GM18498 (cell line): ENCODE results near the gene CELSR2.
"Not testable (repeated sequence)": the region's sequence is repeated elsewhere in the genome, so short reads cannot be mapped to it uniquely, and the experiment has no call there.

ENCODE experiments used
- ATAC-seq: cut with Tn5 transposase; IDR thresholded peaks from one replicate; pipeline ENCODE4 v1.9.1; 2021; ENCODE audit warnings: mild to moderate bottlenecking, moderate library complexity; ENCODE audit not compliant: unreplicated experiment

CELSR2 gene

DNA sequence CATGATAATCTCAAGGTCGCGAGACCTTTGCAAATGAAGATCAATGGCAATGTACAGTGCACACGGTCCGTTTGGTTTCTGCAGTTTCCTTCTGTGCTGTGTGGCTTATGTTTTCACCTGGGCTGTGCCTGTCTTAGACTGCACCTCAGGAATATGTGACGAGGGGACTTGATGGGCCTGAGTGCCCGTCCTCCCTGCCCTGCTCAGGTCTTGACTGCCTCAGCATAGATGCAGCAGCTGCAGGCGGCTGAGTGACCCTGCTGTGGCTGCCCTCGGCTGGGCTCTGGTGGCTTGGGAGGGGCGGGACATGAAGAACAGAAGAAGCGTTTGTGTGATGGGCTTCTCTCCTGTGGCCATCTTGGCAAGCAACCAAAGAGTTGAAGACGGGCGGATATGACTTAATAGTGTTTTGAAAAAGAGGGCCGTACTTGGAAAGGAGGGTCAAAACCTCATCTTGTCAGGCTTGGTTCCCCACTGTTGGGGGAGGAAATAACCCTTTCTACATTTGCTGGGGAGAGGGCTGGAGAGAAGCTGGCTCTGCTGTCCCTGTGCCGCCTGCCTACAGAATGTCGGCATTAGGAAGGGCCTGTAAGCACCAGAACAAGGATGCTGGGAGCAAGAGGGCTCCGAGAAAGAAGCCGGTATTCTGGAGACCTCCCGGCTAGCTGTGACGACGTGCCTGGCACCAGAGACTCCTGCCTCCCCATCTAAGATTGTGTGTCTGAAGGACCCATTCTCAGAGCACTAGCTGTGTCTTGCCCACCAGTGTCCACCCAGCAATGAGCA, 50.4 kb downstream of the CELSR2 start:
- no peak for ATAC-seq

DNA sequence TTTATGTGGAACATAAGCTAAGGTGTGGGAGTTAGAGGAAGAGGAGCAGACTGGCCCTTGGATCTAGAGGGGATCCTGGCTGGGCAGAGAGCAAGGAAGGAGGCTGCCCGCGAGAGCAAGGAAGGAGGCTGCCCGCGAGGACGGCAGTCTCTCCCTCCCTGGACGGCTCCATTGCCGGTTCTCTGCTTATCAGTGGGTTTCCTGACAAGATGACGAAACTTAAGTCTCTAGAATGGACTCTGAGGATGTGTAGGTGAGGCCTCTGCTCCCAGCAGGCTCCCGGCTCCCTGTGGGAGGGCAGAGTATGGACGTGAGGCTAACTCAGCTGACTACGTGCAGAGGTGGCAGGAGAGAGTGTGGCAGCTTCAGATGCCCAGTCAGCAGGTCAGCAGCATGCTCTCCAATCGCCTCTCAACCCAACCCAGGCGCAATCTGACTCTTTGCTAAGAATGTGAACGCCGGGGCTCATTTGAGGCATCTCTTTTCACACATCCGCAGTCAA, 51.4 kb downstream of the CELSR2 start:
- ATAC-seq = no peak

DNA sequence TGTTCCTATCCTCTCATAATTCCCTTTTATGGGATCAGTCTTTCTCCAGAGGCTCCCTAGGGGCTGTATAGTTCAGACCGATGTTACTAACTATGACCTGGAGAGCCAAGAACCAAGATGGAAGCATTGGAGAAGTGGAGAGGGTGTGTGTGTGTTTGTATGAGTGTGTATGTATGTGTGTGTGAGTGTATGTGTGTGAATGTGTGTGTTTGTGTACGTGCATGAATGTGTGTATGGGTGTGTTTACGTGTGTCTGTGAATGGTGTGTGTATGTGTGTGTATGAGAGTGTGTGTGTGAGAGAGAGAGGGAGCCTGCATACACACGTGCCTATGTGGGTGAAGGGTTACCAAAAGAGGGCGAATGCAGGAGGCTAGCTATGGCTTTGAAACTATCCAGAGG, 52.5 kb downstream of the CELSR2 start:
- no peak for ATAC-seq

DNA sequence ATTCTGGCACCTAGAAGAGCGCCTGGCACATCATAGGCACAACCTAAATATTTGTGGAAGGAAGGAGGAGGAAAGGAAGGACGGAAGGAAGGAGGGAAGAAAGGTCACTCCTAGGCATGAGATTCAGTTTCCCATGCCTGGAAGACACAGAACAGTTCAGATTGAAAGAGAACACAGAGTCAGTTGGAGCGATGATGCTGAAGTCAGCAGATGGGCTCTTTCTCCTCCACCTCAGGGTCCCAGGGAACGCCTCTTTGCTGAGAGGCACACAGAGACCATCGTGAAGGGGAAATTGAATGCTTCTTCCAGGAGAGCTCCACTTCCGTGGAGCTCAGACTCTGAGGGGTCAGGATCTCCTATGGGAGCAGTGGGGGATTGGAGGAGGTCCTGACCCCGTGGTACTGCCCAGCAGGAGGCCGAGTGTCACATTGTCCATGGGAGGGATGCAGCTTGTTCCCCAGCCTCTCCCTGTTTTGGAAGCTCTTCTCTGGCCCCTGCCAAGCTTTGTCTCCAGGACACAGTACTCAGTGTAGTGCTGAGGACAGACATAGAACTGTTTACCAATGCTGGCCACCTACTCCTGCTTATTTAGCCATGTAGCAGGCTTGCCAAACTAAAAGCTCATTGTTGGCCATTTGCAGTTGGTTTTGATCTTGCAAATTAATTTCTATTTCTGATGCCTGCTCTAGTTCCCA, 55.0 kb downstream of the CELSR2 start:
- no peak for ATAC-seq

DNA sequence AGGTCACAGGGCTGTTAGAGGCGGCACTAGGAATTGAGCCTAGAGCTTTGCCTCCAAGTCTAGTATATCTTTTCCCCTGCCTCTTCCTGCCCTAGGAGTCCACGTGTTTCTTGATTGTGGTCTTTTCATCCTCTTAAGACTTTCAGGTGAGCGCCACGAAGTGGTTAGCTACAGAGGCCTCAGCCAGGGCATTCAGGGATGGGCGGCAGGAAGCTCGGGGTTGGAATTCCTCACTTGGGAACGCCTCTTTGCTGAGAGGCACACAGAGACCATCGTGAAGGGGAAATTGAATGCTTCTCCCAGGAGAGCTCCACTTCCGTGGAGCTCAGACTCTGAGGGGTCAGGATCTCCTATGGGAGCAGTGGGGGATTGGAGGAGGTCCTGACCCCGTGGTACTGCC, 56.7 kb downstream of the CELSR2 start:
- not testable (repeated sequence) for ATAC-seq

DNA sequence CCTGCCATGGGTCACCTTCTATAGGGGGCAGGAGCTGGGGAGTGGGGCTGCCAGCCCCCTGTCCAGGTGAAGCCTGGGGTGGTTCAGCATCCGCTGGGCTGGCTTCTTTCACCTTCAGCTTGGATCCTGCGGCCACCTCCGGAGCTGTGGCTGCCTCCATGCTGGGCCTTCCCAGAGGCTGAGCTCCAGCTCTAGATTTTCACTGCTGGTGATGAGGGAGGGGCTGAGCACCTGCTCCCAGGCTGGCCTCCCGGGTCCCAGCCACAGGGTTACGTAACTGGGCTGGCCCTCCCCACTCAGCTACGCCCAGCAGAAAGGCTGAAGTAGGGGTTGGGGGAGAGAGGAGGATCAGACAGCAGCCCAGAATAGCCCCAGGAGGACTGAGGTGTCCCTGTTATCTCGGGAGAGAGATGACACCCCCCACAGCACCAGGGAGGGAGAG, 57.5 kb downstream of the CELSR2 start, which contains the start of gene MYBPHL:
Gene MYBPHL, minus strand, starts transcription at position 180 of the 442 bp plus-strand sequence. Its CDS starts 20 bp downstream, at position 160.
- ATAC-seq = no peak

DNA sequence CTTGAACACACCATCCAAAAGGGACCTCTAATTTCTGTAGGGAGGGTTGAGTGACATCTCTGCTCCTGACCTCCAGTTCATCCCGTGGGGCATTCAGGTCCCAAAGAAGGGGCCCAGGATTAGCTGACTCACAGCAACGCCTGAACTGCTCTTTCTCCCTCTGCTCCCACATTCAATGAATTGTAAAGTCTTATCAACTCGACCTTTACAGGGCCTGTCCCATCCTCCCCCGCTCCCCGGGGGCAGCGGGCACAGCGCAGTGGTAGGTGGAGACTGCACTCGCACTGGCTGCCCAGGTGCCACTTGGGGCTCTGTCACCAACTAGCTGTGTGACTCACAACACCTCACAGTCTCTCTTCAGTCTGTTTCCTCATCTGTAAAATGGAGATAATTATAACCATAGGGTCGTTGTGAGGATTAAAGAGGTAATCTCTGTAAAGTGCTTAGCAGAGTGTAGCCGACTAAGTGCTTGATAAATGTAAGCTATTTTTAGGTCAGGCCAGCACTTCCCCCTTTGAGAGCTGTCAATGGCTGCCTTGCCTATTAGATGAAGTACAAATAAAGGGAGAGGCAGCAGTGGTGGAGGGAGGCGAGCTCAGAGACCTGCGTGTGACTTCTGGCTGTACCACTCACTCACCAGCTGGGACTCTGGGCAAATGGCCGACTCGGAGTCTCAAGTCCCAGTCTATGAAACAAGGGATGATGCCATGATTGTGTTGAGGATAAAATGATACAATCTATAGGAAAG, 58.1 kb downstream of the CELSR2 start:
- ATAC-seq = no peak

DNA sequence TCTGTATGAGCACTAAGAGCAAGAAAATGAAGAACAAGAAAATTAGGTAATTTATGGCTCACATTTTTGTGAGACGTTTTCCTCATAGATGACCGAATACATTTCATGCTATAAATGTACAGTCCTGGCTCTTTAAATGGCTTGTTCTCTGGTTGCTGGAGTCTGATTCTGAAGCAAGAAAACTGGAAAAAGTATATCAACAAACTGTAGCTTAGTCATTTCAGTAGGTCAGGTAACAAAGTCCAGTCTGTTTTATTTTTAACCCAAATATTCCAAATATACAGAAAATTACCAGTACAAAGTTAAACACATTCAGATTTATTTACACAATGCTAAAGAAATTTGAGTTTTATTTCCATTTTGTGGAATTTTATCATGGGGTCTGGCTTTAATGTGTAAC, 60.0 kb downstream of the CELSR2 start:
- ATAC-seq = no peak

DNA sequence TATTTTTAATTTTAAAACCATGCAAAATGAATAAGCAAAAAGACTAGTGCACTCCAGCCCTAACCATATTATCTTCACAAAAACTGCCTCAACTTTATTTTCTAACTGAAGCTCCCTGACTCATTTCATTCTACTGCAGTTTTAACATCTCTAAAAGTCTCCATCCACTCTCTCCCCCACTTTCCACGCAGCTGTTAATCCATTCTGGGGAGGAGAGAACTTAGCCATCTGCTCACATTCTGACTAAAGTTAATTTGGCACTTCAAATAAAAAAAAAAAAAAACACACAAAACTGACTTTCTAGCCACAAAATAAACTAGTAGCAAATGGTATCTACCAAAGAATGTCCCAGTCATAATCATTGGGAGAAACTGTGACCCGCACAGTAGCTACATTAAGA, 62.9 kb downstream of the CELSR2 start:
- no peak for ATAC-seq

DNA sequence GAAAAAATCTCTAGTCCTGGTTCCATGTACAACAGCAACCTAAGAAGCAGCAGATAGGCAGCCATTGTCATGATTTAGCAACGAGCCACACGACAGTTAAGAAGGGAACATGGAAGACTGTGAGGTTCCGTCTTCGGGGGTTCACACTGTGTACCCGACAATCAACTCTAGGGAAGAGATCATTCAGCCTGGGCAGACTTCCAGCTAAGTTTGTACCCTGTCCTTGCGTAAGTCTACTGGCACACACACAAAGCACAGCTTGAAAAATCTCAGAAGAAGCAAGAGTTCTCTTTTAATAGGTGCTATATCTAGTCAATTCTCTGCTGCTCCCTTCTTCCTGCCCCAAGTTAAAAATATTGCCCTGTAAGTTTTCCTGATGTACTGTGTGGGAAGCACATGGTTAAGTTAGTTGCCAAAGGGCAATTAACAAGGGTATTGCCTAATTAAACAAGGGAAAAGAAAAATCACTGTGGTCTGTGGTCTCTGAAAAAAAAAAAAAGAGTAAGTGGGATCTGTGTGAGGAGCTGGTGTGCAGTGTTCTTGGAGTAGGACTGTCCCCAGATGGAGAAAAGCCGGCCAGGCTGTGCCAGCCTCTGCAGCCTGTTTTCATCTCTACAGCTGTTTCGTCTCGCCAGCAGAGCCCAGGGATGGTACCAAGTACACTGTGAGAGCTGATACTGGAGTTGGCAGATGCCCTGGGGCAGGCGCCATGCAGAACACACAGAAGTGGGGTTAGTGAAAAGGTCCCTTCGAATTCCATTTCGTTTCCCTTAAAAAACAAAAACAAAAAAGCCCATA, 63.8 kb downstream of the CELSR2 start:
- ATAC-seq = no peak

DNA sequence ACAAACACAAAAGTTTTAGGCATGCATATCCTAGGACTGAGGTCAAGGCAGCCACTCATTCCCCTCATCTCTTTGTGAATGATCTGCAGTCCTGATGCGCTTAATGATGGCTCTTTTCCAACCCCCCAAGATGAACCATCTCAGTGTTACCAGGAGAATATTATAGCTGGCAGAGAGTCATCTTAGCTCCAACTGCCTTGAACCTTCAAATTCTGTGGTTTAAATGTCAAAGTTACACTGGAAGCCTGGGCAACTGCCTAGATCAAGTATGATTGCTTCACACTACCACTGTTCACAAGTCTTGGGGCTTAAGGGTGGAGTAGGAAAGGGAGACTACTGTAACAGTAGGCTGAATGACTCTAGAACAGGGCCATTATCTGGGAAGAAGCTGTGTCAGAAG, 65.5 kb downstream of the CELSR2 start:
- ATAC-seq = no peak

DNA sequence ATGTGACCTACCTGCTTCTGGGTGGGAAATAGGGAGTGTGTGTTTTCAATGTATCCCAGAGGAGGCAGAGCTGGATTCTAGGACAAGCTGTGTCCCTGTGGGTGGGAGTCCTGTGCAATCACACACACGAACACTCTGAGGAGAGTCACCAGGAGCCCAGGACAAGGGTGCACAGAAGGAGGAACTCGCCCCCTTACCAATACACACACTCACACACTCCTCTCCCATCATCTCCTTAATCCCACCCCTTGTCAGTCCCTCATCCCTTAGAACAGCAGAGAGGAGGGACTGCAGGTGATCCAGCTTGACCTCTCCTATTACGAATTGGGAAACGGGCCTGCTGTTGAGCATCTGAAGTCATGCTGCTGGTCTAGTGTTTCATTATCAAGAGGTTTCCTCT, 65.9 kb downstream of the CELSR2 start:
- ATAC-seq = no peak

DNA sequence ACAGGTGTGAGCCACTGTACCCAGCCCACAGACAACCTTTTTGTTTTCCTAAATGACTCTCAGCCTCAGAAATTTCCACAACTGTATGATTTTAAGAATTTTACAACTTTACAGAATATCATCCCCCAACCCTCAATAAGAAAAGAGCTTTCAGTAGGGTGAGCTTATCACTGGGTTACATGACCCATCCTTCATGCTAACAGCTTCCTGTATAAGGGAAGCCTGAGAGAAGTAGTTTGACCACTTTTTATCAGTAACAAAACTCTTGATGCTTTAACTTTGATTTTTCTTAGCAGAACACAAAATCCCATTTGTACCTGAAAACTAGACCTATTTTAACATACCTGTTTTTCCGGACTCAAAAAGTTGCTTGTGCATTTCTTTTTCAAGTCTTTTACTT, 67.2 kb downstream of the CELSR2 start:
- ATAC-seq = no peak

DNA sequence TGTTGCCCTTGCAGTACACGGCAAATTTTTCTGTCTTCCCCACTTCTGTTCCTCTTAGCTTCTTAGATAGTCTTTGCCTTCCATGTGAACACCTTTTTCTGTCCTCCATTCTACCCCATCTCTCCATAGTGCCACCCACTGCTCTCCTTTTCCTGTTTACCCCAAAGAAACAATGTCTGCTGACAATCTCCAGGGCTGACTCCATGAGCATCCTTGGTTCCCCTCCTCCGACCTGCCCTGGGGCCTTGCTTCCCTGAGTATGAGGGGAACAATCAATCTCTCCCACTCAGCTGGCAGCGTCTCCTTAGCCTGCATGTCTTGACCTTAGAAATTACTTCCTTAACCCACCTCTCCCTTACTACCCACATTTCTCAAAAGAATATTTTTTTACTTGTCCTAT, 69.8 kb downstream of the CELSR2 start:
- no peak for ATAC-seq

DNA sequence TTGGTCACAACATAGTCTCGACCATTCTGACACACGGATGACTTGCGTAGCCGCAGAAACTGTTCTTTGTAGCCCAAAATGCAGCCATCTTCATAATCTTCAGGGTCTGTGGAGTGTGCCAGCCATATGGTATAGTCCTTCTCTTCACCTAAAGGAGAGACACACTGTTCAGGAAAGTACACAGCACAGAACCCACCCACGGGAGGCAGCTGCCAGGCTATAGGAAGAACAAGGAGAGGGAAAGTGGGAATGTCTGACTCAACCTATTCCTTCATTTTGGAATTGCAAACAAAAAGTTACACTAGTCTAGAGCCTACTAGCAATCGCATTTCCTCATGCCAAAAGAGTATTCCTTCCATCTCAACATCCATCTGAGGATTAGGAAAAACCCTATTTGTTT, 73.6 kb downstream of the CELSR2 start:
- ATAC-seq = no peak
